Panc1 (cell line): ENCODE results near the gene KMT2E. TPM values are rescaled to one million over a fixed set of nuclear protein-coding genes. Genes with fewer than 3 reads are reported as not detected.
A peak's percentile ranks its signal among the peaks of the same experiment; 100 is the strongest.

Source experiments
- ATAC-seq: fragments of 200-7000 bp; cut with Tn5 transposase; 2 replicates; pipeline ENCODE4 v1.9.1; 2020; ENCODE audit warnings: mild to moderate bottlenecking, moderate library complexity
- BruUV-seq: library from RNA; stranded (reverse); fragments of 400-500 nt; replicated peaks from 2 replicates; lab custom pipeline; 2021; lab: Mats Ljungman, UMichigan
- CTCF ChIA-PET: fragments of 300-600 bp; sonication (Branson Sonifier 250); formaldehyde crosslinking; loops from one replicate; lab custom pipeline; 2022; ENCODE audit warnings: antibody characterized with exemption; lab: Charles Lee
- POLR2A ChIA-PET: fragments of 300-600 bp; sonication (Branson Sonifier 250); formaldehyde crosslinking; loops from one replicate; lab custom pipeline; 2022; ENCODE audit warnings: antibody characterized with exemption; lab: Charles Lee
- DNase-seq: peaks from one replicate; pipeline ENCODE4 v3.0.0-alpha.2; 2010; ENCODE audit warnings: low read depth, low spot score
- H3K27ac ChIP-seq: 2 replicates; pipeline ENCODE4 v1.5.1; 2011; ENCODE audit warnings: mild to moderate bottlenecking, low read length, inconsistent platforms
- H3K27me3 ChIP-seq: fragments of 200-500 bp; sonication (Bioruptor generic); 2 replicates; pipeline ENCODE4 v1.6.0; 2014; ENCODE audit warnings: low read length, inconsistent platforms; ENCODE audit not compliant: control insufficient read depth, insufficient read depth
- H3K36me3 ChIP-seq: fragments of 200-500 bp; sonication (Bioruptor generic); 2 replicates; pipeline ENCODE4 v1.5.1; 2014; ENCODE audit warnings: inconsistent platforms, mild to moderate bottlenecking, low read length, moderate library complexity; ENCODE audit not compliant: control insufficient read depth, insufficient read depth
- H3K4me1 ChIP-seq: 2 replicates; pipeline ENCODE4 v1.5.1; 2011; ENCODE audit warnings: inconsistent platforms, mild to moderate bottlenecking, low read length, moderate library complexity; ENCODE audit not compliant: control insufficient read depth, insufficient read depth
- H3K4me3 ChIP-seq, 2 experiments: 2 replicates each; pipeline ENCODE4 v1.5.1; 2011 to 2012; ENCODE audit warnings: low read depth in 2 of 2, low read length in 2 of 2, mild to moderate bottlenecking in 2 of 2, inconsistent platforms in 1 of 2, moderate library complexity in 1 of 2
- H3K9me3 ChIP-seq: fragments of 200-500 bp; sonication (Bioruptor generic); 2 replicates; pipeline ENCODE4 v1.5.1; 2014; ENCODE audit warnings: low read depth, mild to moderate bottlenecking, inconsistent platforms, low read length, moderate library complexity; ENCODE audit not compliant: control insufficient read depth, insufficient read depth
- CTCF ChIP-seq: fragments of 450-650 bp; IDR thresholded peaks from 2 replicates; pipeline ENCODE4 v1.5.1; 2017; ENCODE audit warnings: mild to moderate bottlenecking
- POLR2AphosphoS5 ChIP-seq: IDR thresholded peaks from 2 replicates; pipeline ENCODE4 v1.6.1; 2012; ENCODE audit warnings: mild to moderate bottlenecking, low read depth, low read length, moderate library complexity
- REST ChIP-seq, 2 experiments: IDR thresholded peaks; 2 replicates each; pipeline ENCODE4 v1.6.1; 2011 to 2012; ENCODE audit warnings: low read depth in 2 of 2, control low read depth in 1 of 2, low read length in 1 of 2, mild to moderate bottlenecking in 1 of 2, moderate library complexity in 1 of 2; ENCODE audit not compliant: insufficient read depth in 1 of 2
- SIN3A ChIP-seq: IDR thresholded peaks from 2 replicates; pipeline ENCODE4 v1.6.1; 2012; ENCODE audit warnings: low read depth, mild to moderate bottlenecking, low read length, moderate library complexity, borderline replicate concordance; ENCODE audit not compliant: insufficient read depth
- TCF7L2 ChIP-seq: IDR thresholded peaks from 2 replicates; pipeline ENCODE4 v1.6.1; 2011; ENCODE audit warnings: mild to moderate bottlenecking, low read depth, low read length, inconsistent platforms
- in situ Hi-C: cut with HindIII; loops from 2 replicates; pipeline ENCODE4 v1.10.0; 2016; ENCODE audit warnings: low sequenced_read_pairs, low pct_unique_long_range_greater_than_20kb
- intact Hi-C: fragments of 100-400 bp; cut with micrococcal nuclease; formaldehyde crosslinking; loops from one replicate; pipeline ENCODE4 v1.10.0; 2022; ENCODE audit not compliant: unreplicated experiment
- total RNA-seq: library from RNA; stranded (reverse); gene quantifications from one replicate; pipeline ENCODE4 v1.2.1, GENCODE V29; 2021; ENCODE audit not compliant: unreplicated experiment

The KMT2E gene
- total RNA-seq, 1 experiment from 2014 or later, result 51.4 TPM

- in situ Hi-C loops (no loop called here), intact Hi-C loops (no loop called here)
- Histone ChIP-seq H3K4me3 (no peak overlapping the region), H3K36me3 (peaks cover 55% of the 10 kb centered on the region), H3K9me3 (no peaks in the 10 kb centered on the region), H3K27me3 (no peaks in the 10 kb centered on the region), H3K4me1 (no peaks in the 10 kb centered on the region), H3K27ac (no peak overlapping the region)
- ATAC-seq (no peak), DNase-seq (no peak)
- ChIA-PET CTCF (interaction anchor here (1.0 kb wide), 1 partner anchor 181 kb away, joined by 3 read pairs; no protein-coding TSS in a partner anchor), POLR2A (interaction anchor here (0.5 kb wide), 1 partner anchor 86 kb away, joined by 4 read pairs; no protein-coding TSS in a partner anchor)
- no peak for TF ChIP-seq CTCF
- no peak for TF ChIP-seq POLR2AphosphoS5
- no peak for TF ChIP-seq SIN3A
- TF ChIP-seq REST (IDR thresholded peaks at IDR 0.05; ENCODE audit: insufficient read depth in 1 of 2, low read depth in 2 of 2, low read length in 1 of 2), result no peak
- TF ChIP-seq TCF7L2, result no peak
- BruUV-seq, result no TSS peak
Measured at GRCh38 chr7:105105579-105105978, 91.6 kb downstream of the KMT2E start.

GRCh38 chr7:105106473-105106872 is 92.5 kb downstream of the KMT2E start:
- Histone ChIP-seq H3K27me3 (no peaks in the 10 kb centered on the region), H3K36me3 (peaks cover 59% of the 10 kb centered on the region), H3K4me1 (no peaks in the 10 kb centered on the region; the same call in 1 of the 2 replicates), H3K9me3 (no peaks in the 10 kb centered on the region), H3K4me3 (no peak overlapping the region), H3K27ac (peak overlapping the region; percentile 20; the same call in 1 of the 2 replicates)
- CTCF ChIA-PET, result no interaction called here
- POLR2A ChIA-PET, result no interaction called here
- intact Hi-C loops, result no loop called here
- TF ChIP-seq SIN3A, result no peak
- ATAC-seq (no peak), DNase-seq (no peak)
- in situ Hi-C loops, result no loop called here
- no TSS peak for BruUV-seq

- no peaks in the 10 kb centered on the region; the same call in 1 of the 2 replicates for H3K4me1 ChIP-seq
- DNase-seq (no peak), ATAC-seq (no peak)
- no peaks in the 10 kb centered on the region for H3K9me3 ChIP-seq
- in situ Hi-C loops, result no loop called here
- H3K27me3 ChIP-seq, result no peaks in the 10 kb centered on the region
- TF ChIP-seq REST (IDR thresholded peaks at IDR 0.05; ENCODE audit: insufficient read depth in 1 of 2, low read depth in 2 of 2, low read length in 1 of 2) (no peak), SIN3A (no peak), TCF7L2 (no peak), CTCF (no peak), POLR2AphosphoS5 (no peak)
- H3K27ac ChIP-seq, result no peak overlapping the region
- intact Hi-C loops, result no loop called here
- POLR2A ChIA-PET, result no interaction called here
- CTCF ChIA-PET, result no interaction called here
- BruUV-seq, result TSS peak; percentile 30
- peaks cover 53% of the 10 kb centered on the region for H3K36me3 ChIP-seq
- H3K4me3 ChIP-seq, result no peak overlapping the region
Measured at GRCh38 chr7:105107458-105107857, 93.5 kb downstream of the KMT2E start.
